ENCODE results near the gene CUX1. TPM values are rescaled to one million over a fixed set of nuclear protein-coding genes. Genes with fewer than 3 reads are reported as not detected.

Gene CUX1
- total RNA-seq, 1 donor from 2014 or later = 118 TPM

GRCh38 chr7:101968720-101969466 is 151.5 kb downstream of the CUX1 start:
- Mint-ChIP-seq H3K9me3 (ENCODE audit: low read depth) (no peaks in the 10 kb centered on the region), H3K27ac (ENCODE audit: unreplicated experiment) (no peak overlapping the region), H3K27me3 (ENCODE audit: low read depth) (no peaks in the 10 kb centered on the region), H3K36me3 (ENCODE audit: low read depth) (peaks cover 3% of the 10 kb centered on the region), H3K4me1 (ENCODE audit: low read depth) (no peaks in the 10 kb centered on the region), H3K4me3 (ENCODE audit: unreplicated experiment) (no peak overlapping the region)
- DNase-seq (ENCODE audit: low spot score) = no peak
- TF ChIP-seq, protein P1, sequence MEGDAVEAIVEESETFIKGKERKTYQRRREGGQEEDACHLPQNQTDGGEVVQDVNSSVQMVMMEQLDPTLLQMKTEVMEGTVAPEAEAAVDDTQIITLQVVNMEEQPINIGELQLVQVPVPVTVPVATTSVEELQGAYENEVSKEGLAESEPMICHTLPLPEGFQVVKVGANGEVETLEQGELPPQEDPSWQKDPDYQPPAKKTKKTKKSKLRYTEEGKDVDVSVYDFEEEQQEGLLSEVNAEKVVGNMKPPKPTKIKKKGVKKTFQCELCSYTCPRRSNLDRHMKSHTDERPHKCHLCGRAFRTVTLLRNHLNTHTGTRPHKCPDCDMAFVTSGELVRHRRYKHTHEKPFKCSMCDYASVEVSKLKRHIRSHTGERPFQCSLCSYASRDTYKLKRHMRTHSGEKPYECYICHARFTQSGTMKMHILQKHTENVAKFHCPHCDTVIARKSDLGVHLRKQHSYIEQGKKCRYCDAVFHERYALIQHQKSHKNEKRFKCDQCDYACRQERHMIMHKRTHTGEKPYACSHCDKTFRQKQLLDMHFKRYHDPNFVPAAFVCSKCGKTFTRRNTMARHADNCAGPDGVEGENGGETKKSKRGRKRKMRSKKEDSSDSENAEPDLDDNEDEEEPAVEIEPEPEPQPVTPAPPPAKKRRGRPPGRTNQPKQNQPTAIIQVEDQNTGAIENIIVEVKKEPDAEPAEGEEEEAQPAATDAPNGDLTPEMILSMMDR (IDR thresholded peaks at IDR 0.05) = no peak

DNA sequence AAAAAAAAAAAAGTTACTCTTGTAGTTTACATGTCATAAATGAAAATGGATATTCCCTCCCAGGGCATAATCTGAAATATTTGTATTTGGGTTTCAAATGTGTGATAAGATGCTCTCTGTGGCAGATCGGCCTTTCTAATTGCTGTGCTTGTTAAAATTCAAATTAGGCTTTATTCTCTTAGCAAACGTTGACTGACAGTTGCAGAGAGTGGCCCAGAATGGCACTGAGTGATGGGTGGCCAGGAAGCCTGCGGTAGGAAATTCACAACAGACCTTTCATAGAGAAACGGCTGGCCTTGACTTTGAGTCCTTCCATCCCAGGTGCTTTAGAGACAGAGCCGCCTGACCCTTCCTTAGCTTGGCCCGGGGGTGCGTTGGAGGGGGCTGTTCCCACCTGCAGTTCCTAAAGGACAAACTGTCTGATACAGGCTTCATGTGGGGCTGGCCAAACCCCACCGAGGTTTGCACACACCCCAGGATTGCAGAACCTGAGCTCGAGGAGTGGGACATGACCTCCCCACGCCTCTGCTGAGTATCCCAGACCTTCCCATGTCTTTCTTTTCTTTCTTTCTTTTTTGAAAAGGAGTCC is 152.7 kb downstream of the CUX1 start:
- H3K9me3 Mint-ChIP-seq (ENCODE audit: low read depth) = no peaks in the 10 kb centered on the region
- TF ChIP-seq, protein P1 (IDR thresholded peaks at IDR 0.05) = no peak
- no peak for DNase-seq (ENCODE audit: low spot score)
- peaks cover 3% of the 10 kb centered on the region for H3K36me3 Mint-ChIP-seq (ENCODE audit: low read depth)
- H3K27ac Mint-ChIP-seq (ENCODE audit: unreplicated experiment) = no peak overlapping the region
- H3K4me3 Mint-ChIP-seq (ENCODE audit: unreplicated experiment) = no peak overlapping the region
- H3K4me1 Mint-ChIP-seq (ENCODE audit: low read depth) = no peaks in the 10 kb centered on the region
- no peaks in the 10 kb centered on the region for H3K27me3 Mint-ChIP-seq (ENCODE audit: low read depth)

- TF ChIP-seq, protein P1 (IDR thresholded peaks at IDR 0.05) = no peak
- H3K9me3 Mint-ChIP-seq (ENCODE audit: low read depth) = no peaks in the 10 kb centered on the region
- no peak overlapping the region for H3K4me3 Mint-ChIP-seq (ENCODE audit: unreplicated experiment)
- DNase-seq (ENCODE audit: low spot score) = no peak
- peaks cover 3% of the 10 kb centered on the region for H3K36me3 Mint-ChIP-seq (ENCODE audit: low read depth)
- no peak overlapping the region for H3K27ac Mint-ChIP-seq (ENCODE audit: unreplicated experiment)
- H3K27me3 Mint-ChIP-seq (ENCODE audit: low read depth) = no peaks in the 10 kb centered on the region
- H3K4me1 Mint-ChIP-seq (ENCODE audit: low read depth) = peaks cover 3% of the 10 kb centered on the region
These were observed 153.4 kb downstream of the CUX1 start for GRCh38 chr7:101970801-101971200.

DNA sequence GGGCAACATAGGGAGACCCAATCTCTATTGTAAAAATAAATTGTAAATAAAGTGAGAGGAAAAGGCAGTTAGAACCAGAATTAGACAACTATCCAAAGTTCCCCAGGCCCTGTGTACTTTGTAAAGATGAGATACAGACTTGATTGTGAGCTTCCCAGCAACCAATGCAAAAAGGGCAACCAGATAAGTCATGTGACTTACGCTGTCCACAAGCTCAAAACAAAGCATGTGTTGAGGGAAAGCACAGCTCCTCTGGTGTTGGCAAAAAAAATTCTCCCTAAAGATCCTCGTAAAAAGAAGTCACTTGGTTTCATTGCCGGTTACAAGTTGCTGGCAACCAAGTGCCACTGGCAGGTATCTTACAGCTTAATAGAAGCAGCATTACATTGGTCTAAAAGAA is 154.0 kb downstream of the CUX1 start:
- no peak overlapping the region for H3K4me3 Mint-ChIP-seq (ENCODE audit: unreplicated experiment)

DNA sequence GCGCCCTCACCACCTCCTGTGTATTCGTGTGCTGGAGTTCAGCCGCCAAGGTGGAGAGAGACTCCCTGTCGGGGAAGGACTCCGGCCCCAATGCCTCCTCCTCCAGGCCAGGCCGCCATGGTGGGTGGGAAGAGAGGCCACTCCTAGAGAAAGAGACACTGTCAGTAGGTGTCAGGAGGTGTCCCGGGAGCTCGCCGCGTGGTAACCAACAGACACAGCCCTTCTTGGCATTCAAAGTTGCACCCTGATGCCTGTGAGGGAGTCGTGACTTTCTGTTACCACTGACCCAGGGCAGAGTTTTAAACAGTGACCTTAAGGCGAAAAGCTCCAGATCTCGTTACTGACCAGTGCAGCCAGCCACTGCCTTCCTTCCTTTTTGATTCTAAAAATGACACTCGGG is 155.2 kb downstream of the CUX1 start:
- H3K36me3 Mint-ChIP-seq (ENCODE audit: low read depth) = peaks cover 3% of the 10 kb centered on the region
- H3K4me3 Mint-ChIP-seq (ENCODE audit: unreplicated experiment) = no peak overlapping the region
- H3K27me3 Mint-ChIP-seq (ENCODE audit: low read depth) = no peaks in the 10 kb centered on the region
- TF ChIP-seq, protein P1 (IDR thresholded peaks at IDR 0.05) = no peak
- H3K27ac Mint-ChIP-seq (ENCODE audit: unreplicated experiment) = no peak overlapping the region
- H3K9me3 Mint-ChIP-seq (ENCODE audit: low read depth) = no peaks in the 10 kb centered on the region
- no peak for DNase-seq (ENCODE audit: low spot score)
- H3K4me1 Mint-ChIP-seq (ENCODE audit: low read depth) = peaks cover 6% of the 10 kb centered on the region

More for the DNA sequence above, 154.0 kb downstream of the CUX1 start:
- Mint-ChIP-seq H3K27ac (ENCODE audit: unreplicated experiment) (no peak overlapping the region), H3K9me3 (ENCODE audit: low read depth) (no peaks in the 10 kb centered on the region), H3K36me3 (ENCODE audit: low read depth) (peaks cover 3% of the 10 kb centered on the region), H3K27me3 (ENCODE audit: low read depth) (no peaks in the 10 kb centered on the region), H3K4me1 (ENCODE audit: low read depth) (peaks cover 4% of the 10 kb centered on the region)
- TF ChIP-seq, protein P1 (IDR thresholded peaks at IDR 0.05) = no peak
- no peak for DNase-seq (ENCODE audit: low spot score)
